ENCODE results near the gene GTF3A. TPM values are rescaled to one million over a fixed set of nuclear protein-coding genes. Genes with fewer than 3 reads are reported as not detected.

The GTF3A gene
- total RNA-seq, 4 donors from 2014 or later: 64.5 to 201 (median 123) TPM

GRCh38 chr13:27472941-27473340 is 48.5 kb downstream of the GTF3A start:
- 87 to 89% methylated on average over 3 of the region's 3 CpGs for WGBS, 2 donors
- Histone ChIP-seq H3K27me3 (no peaks in the 10 kb centered on the region), H3K27ac (no peak overlapping the region), H3K4me1 (no peaks in the 10 kb centered on the region), H3K36me3 (no peaks in the 10 kb centered on the region), H3K9me3 (no peaks in the 10 kb centered on the region), H3K4me3 (no peak overlapping the region)
- TF ChIP-seq EP300 (IDR thresholded peaks at IDR 0.05) (no peak), POLR2A (IDR thresholded peaks at IDR 0.05) (no peak), CTCF (IDR thresholded peaks at IDR 0.05) (no peak)
- DNase-seq (ENCODE audit: low spot score in 2 of 2): no peak

- TF ChIP-seq CTCF (IDR thresholded peaks at IDR 0.05) (no peak), POLR2A (IDR thresholded peaks at IDR 0.05) (no peak)
- WGBS, 2 donors: 94% methylated on average over 13 of the region's 13 CpGs
- H3K36me3 ChIP-seq: no peaks in the 10 kb centered on the region
These were observed 50.4 kb downstream of the GTF3A start for GRCh38 chr13:27474751-27475268.

GRCh38 chr13:27476943-27477703 is 52.7 kb downstream of the GTF3A start:
- no peak for TF ChIP-seq POLR2A (IDR thresholded peaks at IDR 0.05)
- no peak for TF ChIP-seq CTCF (IDR thresholded peaks at IDR 0.05)
- TF ChIP-seq EP300 (IDR thresholded peaks at IDR 0.05): no peak
- 28 to 31% methylated on average over 10 of the region's 10 CpGs for WGBS, 2 donors

More at GRCh38 chr13:27474751-27475268, 50.4 kb downstream of the GTF3A start:
- Histone ChIP-seq H3K4me3 (no peak overlapping the region), H3K9me3 (no peaks in the 10 kb centered on the region), H3K27me3 (no peaks in the 10 kb centered on the region), H3K4me1 (no peaks in the 10 kb centered on the region), H3K27ac (no peak overlapping the region)
- DNase-seq (ENCODE audit: low spot score in 2 of 2): no peak

GRCh38 chr13:27481766-27482165 is 57.3 kb downstream of the GTF3A start:
- TF ChIP-seq EP300 (IDR thresholded peaks at IDR 0.05) (no peak), CTCF (IDR thresholded peaks at IDR 0.05) (peak in 2 of 5 experiments; percentile 13 to 27), POLR2A (IDR thresholded peaks at IDR 0.05) (no peak)
- Histone ChIP-seq H3K36me3 (no peaks in the 10 kb centered on the region), H3K27me3 (no peaks in the 10 kb centered on the region), H3K4me3 (no peak overlapping the region), H3K4me1 (no peaks in the 10 kb centered on the region), H3K27ac (no peak overlapping the region), H3K9me3 (peaks cover 0 to 6% (median 0%) of the 10 kb centered on the region in 4 donors)
- WGBS, 2 donors: 21 to 24% methylated on average over 11 of the region's 11 CpGs
- DNase-seq (ENCODE audit: low spot score in 2 of 2): no peak

More at GRCh38 chr13:27476943-27477703, 52.7 kb downstream of the GTF3A start:
- Histone ChIP-seq H3K4me3 (no peak overlapping the region), H3K36me3 (no peaks in the 10 kb centered on the region), H3K4me1 (no peaks in the 10 kb centered on the region), H3K27me3 (no peaks in the 10 kb centered on the region), H3K9me3 (peaks cover 0 to 6% (median 0%) of the 10 kb centered on the region in 4 donors), H3K27ac (no peak overlapping the region)
- no peak for DNase-seq (ENCODE audit: low spot score in 2 of 2)

- Histone ChIP-seq H3K9me3 (peaks cover 0 to 6% (median 0%) of the 10 kb centered on the region in 4 donors), H3K27ac (no peak overlapping the region), H3K27me3 (no peaks in the 10 kb centered on the region), H3K4me3 (no peak overlapping the region), H3K4me1 (no peaks in the 10 kb centered on the region), H3K36me3 (no peaks in the 10 kb centered on the region)
- DNase-seq (ENCODE audit: low spot score in 2 of 2): no peak
- no peak for TF ChIP-seq POLR2A (IDR thresholded peaks at IDR 0.05)
- no peak for TF ChIP-seq EP300 (IDR thresholded peaks at IDR 0.05)
- no peak for TF ChIP-seq CTCF (IDR thresholded peaks at IDR 0.05)
- WGBS, 2 donors: 70 to 76% methylated on average over 7 of the region's 7 CpGs
These were observed 58.6 kb downstream of the GTF3A start for GRCh38 chr13:27482983-27483382.

Data from tibial nerve (tissue), 4 donors.